HepG2 (cell line): ENCODE measurements around the gene PNKP. TPM values are rescaled to one million over a fixed set of nuclear protein-coding genes. Genes with fewer than 3 reads are reported as not detected.

Source experiments
- ATAC-seq: fragments of 200-7000 bp; cut with Tn5 transposase; 3 replicates; pipeline ENCODE4 v1.9.1; 2020; ENCODE audit warnings: mild to moderate bottlenecking, moderate library complexity
- BruUV-seq: library from RNA; stranded (reverse); fragments of 400-500 nt; replicated peaks from 2 replicates; lab custom pipeline; 2021; lab: Mats Ljungman, UMichigan
- CTCF ChIA-PET: fragments of 300-600 bp; formaldehyde crosslinking; extraction: SDS; loops from one replicate; lab custom pipeline; 2021; ENCODE audit warnings: low total read pairs, inconsistent platforms, low intra/inter-chr PET ratio; lab: Yijun Ruan, JAX
- POLR2A ChIA-PET: fragments of 350-600 bp; sonication (Branson Sonifier 250); formaldehyde crosslinking; loops from one replicate; lab custom pipeline; 2020; ENCODE audit warnings: antibody characterized with exemption, inconsistent platforms; lab: Yijun Ruan, JAX
- DNase-seq: peaks from one replicate; pipeline ENCODE4 v3.0.0-alpha.2; 2015; ENCODE audit warnings: low spot score
- FAIRE-seq: peaks from 3 replicates; lab custom pipeline; 2011; peaks lifted over from hg19 to GRCh38; lab: Jason Lieb, UNC
- H2AFZ ChIP-seq: one replicate; pipeline ENCODE4 v1.6.1; 2011; ENCODE audit warnings: low read length, inconsistent platforms
- H3K27ac ChIP-seq: fragments of 300-600 bp; 3 replicates; pipeline ENCODE4 v1.8.0; 2011; ENCODE audit warnings: mixed run types, mild to moderate bottlenecking, mixed read lengths, low read length, inconsistent platforms; ENCODE audit not compliant: insufficient read depth; ENCODE audit errors: extremely low read length
- H3K27me3 ChIP-seq, 2 experiments: fragments of 200-600 bp in 1 of 2; 2 replicates in 1 of 2; 3 replicates in 1 of 2; pipeline versions ENCODE4 v1.6.0 to v1.8.0; 2011; ENCODE audit warnings: low read length in 2 of 2, mild to moderate bottlenecking in 2 of 2, moderate library complexity in 2 of 2, inconsistent platforms in 1 of 2; ENCODE audit not compliant: insufficient read depth in 2 of 2, control insufficient read depth in 1 of 2
- H3K36me3 ChIP-seq, 2 experiments: fragments of 200-600 bp in 1 of 2; replicated peaks in 1 of 2; 2 replicates in 1 of 2; 3 replicates in 1 of 2; pipeline versions ENCODE4 v1.5.1 to v1.8.0; 2011; ENCODE audit warnings: low read length in 2 of 2, inconsistent platforms in 1 of 2; ENCODE audit not compliant: insufficient read depth in 2 of 2, control insufficient read depth in 1 of 2
- H3K4me1 ChIP-seq: 2 replicates; pipeline ENCODE4 v1.5.1; 2012; ENCODE audit warnings: low read length, inconsistent platforms; ENCODE audit not compliant: insufficient read depth
- H3K4me2 ChIP-seq: 2 replicates; pipeline ENCODE4 v1.6.0; 2011; ENCODE audit warnings: low read depth, low read length, inconsistent platforms
- H3K4me3 ChIP-seq, 3 experiments: fragments of 200-600 bp in 1 of 3; sonication (generic), shearing (Covaris generic) in 1 of 3; replicated peaks in 1 of 3; 2 replicates each; pipeline ENCODE4 v1.5.1; 2011 to 2016; ENCODE audit warnings: low read length in 3 of 3, inconsistent platforms in 2 of 3, low read depth in 2 of 3, mild to moderate bottlenecking in 2 of 3, control low read depth in 1 of 3, mixed read lengths in 1 of 3; ENCODE audit not compliant: insufficient read depth in 1 of 3
- H3K79me2 ChIP-seq: one replicate; pipeline ENCODE4 v1.6.1; 2011; ENCODE audit warnings: low read length, inconsistent platforms; ENCODE audit not compliant: insufficient read depth
- H3K9ac ChIP-seq: 2 replicates; pipeline ENCODE4 v1.6.0; 2011; ENCODE audit warnings: mild to moderate bottlenecking, low read depth, low read length, inconsistent platforms; ENCODE audit not compliant: insufficient read depth
- H3K9me3 ChIP-seq: 2 replicates; pipeline ENCODE4 v1.5.1; 2012; ENCODE audit warnings: mild to moderate bottlenecking, low read length
- H4K20me1 ChIP-seq: 2 replicates; pipeline ENCODE4 v1.6.0; 2011; ENCODE audit warnings: inconsistent platforms, mild to moderate bottlenecking, low read length, moderate library complexity; ENCODE audit not compliant: insufficient read depth
- ATAD3A ChIP-seq: sonication (generic); formaldehyde crosslinking; IDR thresholded peaks from 2 replicates; pipeline ENCODE4 v1.4.0; 2020; ENCODE audit warnings: missing genetic modification reagents
- DMAP1 ChIP-seq: IDR thresholded peaks from 2 replicates; pipeline ENCODE4 v1.6.1; 2016
- HNRNPUL1 ChIP-seq: fragments of 200-400 bp; formaldehyde crosslinking; IDR thresholded peaks from 2 replicates; pipeline ENCODE4 v1.6.1; 2017; ENCODE audit warnings: low read depth, mild to moderate bottlenecking, low read length, moderate library complexity
- MED13 ChIP-seq: sonication (generic); formaldehyde crosslinking; IDR thresholded peaks from 2 replicates; pipeline ENCODE4 v1.5.0; 2020; ENCODE audit warnings: missing genetic modification reagents
- NCOA2 ChIP-seq: sonication (generic); formaldehyde crosslinking; IDR thresholded peaks from 2 replicates; pipeline ENCODE4 v1.8.0; 2022; ENCODE audit warnings: inconsistent platforms
- PHF5A ChIP-seq: IDR thresholded peaks from one replicate; pipeline ENCODE4 v1.6.1; 2018; ENCODE audit warnings: low read depth, missing genetic modification reagents; ENCODE audit not compliant: unreplicated experiment
- SSRP1 ChIP-seq: IDR thresholded peaks from 2 replicates; pipeline ENCODE4 v1.6.1; 2016; ENCODE audit warnings: control low read depth
- ZNF230 ChIP-seq: sonication (generic); formaldehyde crosslinking; IDR thresholded peaks from 2 replicates; pipeline ENCODE4 v1.4.0; 2020; ENCODE audit warnings: mild to moderate bottlenecking, missing genetic modification reagents
- ZNF788 ChIP-seq: sonication (generic); formaldehyde crosslinking; IDR thresholded peaks from 2 replicates; pipeline ENCODE4 v1.5.0; 2020; ENCODE audit warnings: mild to moderate bottlenecking, missing genetic modification reagents, borderline replicate concordance
- ZSCAN20 ChIP-seq: sonication (generic); formaldehyde crosslinking; IDR thresholded peaks from 2 replicates; pipeline ENCODE4 v1.4.0; 2020; ENCODE audit warnings: missing genetic modification reagents, mild to moderate bottlenecking, borderline replicate concordance
- WGBS: methylation state at CpG from one replicate; pipeline ENCODE4 v1.1.6; 2017; ENCODE audit warnings: low lambda C conversion rate; 5-methylcytosine and 5-hydroxymethylcytosine counted together
- in situ Hi-C: cut with HindIII; loops from 2 replicates; pipeline ENCODE4 v1.10.0; 2017; ENCODE audit warnings: low pct_unique_long_range_greater_than_20kb; ENCODE audit not compliant: extremely low pct_ligation_motif_present
- intact Hi-C: fragments of 100-400 bp; cut with micrococcal nuclease; formaldehyde crosslinking; loops from one replicate; pipeline ENCODE4 v1.10.0; 2022; ENCODE audit not compliant: unreplicated experiment
- polyA plus RNA-seq, 8 experiments: library from polyadenylated mRNA; depleted of rRNA in 3 of 8; stranded (reverse) in 7 of 8; unstranded in 1 of 8; fragments of >200 nt; fragmentation: Illumina TruSeq in 4 of 8; extraction: Trizol in 4 of 8; gene quantifications; 2 replicates each; pipeline versions ENCODE4 v1.2.1 to v1.2.3, GENCODE V29; 2011 to 2016; ENCODE audit warnings: low read depth in 4 of 8, missing spikeins in 1 of 8, mixed read lengths in 1 of 8; ENCODE audit not compliant: insufficient read depth in 1 of 8
- total RNA-seq, 5 experiments: library from RNA; depleted of rRNA; stranded (reverse); fragments of >200 nt; fragmentation: Illumina TruSeq; extraction: Trizol; gene quantifications; 2 replicates each; pipeline ENCODE4 v1.2.3, GENCODE V29; 2016; ENCODE audit warnings: low read depth in 1 of 5
- TF ChIP-seq, protein P1 (sequence below): sonication (generic); formaldehyde crosslinking; IDR thresholded peaks from 2 replicates; pipeline ENCODE4 v1.4.0; 2020; ENCODE audit warnings: missing genetic modification reagents
- TF ChIP-seq, protein P2 (sequence below): sonication (generic); formaldehyde crosslinking; IDR thresholded peaks from 2 replicates; pipeline ENCODE4 v1.4.0; 2020; ENCODE audit warnings: missing genetic modification reagents, mild to moderate bottlenecking, borderline replicate concordance
- TF ChIP-seq, protein P3 (sequence below): sonication (generic); formaldehyde crosslinking; IDR thresholded peaks from 2 replicates; pipeline ENCODE4 v1.5.1; 2020; ENCODE audit warnings: missing genetic modification reagents, mild to moderate bottlenecking, borderline replicate concordance

Gene PNKP
- total and polyA plus RNA-seq, 2 of the 13 experiments (the other 11 are each of a cell fraction or from before 2014, with no cell fraction given), result 12.7 to 27.1 TPM

DNA sequence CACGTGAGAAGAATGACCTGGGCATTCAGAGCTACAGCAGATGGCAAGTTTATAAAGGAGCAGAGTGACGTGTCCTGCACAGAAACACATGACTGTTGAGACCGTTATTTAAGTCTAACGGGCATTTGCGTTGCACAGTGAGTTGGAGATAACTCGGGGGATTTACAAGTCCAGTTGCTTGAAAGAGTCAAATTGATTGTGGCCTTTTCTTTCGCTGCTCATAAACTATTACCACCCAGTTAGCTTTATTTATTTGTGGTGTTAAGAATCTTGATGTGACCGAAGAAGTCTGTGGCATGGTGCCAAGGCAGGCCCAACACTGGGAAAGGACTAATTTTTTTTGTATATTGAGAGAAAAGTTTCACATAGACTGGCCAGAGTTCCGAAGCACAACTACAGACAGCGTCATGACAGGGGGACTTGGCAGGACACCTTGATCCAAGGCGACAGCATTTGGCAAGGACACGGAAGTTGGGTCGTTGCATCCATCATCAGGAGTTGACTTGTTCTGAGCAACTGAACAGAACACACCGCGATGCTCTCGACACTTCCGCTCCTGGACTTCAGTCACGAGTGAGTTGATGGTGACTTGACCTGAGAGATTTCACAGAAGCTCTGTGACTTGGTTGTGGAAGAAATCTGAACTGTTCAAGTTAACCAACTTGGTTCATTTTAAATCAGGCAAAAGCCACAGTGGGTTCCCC, 28.3 kb downstream of the PNKP start:
- no peaks in the 10 kb centered on the region for H3K79me2 ChIP-seq
- no peaks in the 10 kb centered on the region for H3K9me3 ChIP-seq
- DNase-seq (no peak), FAIRE-seq (no peak), ATAC-seq (no peak)
- H3K36me3 ChIP-seq, result peaks cover 15 to 43% of the 10 kb centered on the region in 2 experiments; a peak in 4 of 5 replicates
- no peaks in the 10 kb centered on the region for H4K20me1 ChIP-seq
- no peak overlapping the region for H3K9ac ChIP-seq
- ChIA-PET POLR2A (no interaction called here), CTCF (no interaction called here)
- no peaks in the 10 kb centered on the region for H3K27me3 ChIP-seq
- BruUV-seq, result TSS peak; percentile 41
- in situ Hi-C loops (no loop called here), intact Hi-C loops (no loop called here)
- H2AFZ ChIP-seq, result no peak overlapping the region
- no peak overlapping the region for H3K4me2 ChIP-seq
- H3K4me1 ChIP-seq, result peaks cover 4% of the 10 kb centered on the region
- H3K4me3 ChIP-seq, result no peak overlapping the region
- 98% methylated on average over 18 of the region's 18 CpGs for WGBS
- no peak overlapping the region for H3K27ac ChIP-seq
- no peak for TF ChIP-seq MED13 (CRISPR knock-in tag)
- TF ChIP-seq ZSCAN20 (CRISPR knock-in tag), result no peak
- TF ChIP-seq NCOA2 (CRISPR knock-in tag), result no peak
- no peak for TF ChIP-seq ZNF788
- TF ChIP-seq, protein P1, sequence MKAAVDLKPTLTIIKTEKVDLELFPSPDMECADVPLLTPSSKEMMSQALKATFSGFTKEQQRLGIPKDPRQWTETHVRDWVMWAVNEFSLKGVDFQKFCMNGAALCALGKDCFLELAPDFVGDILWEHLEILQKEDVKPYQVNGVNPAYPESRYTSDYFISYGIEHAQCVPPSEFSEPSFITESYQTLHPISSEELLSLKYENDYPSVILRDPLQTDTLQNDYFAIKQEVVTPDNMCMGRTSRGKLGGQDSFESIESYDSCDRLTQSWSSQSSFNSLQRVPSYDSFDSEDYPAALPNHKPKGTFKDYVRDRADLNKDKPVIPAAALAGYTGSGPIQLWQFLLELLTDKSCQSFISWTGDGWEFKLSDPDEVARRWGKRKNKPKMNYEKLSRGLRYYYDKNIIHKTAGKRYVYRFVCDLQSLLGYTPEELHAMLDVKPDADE (CRISPR knock-in tag), result no peak

DNA sequence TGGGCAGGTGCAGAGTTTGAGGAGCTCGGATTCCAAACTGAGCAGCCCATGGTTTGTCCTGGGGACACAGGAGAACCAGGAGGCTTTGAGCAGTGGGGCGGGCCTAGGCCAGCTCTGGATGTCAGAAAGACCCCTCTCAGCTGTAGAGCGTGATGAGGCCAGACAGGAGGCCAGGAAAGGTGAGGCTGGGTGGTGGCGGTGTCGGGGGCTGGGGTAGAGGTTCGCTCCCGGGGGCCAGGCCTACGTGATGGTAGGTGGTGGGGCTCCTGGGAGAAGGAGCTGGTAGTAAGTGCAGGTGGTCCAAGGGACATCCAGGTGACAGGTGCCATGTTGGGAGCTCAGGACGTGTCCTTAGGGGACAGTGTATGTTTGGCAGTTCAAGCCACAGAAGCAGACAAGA, 30.0 kb downstream of the PNKP start:
- FAIRE-seq (no peak), DNase-seq (no peak), ATAC-seq (no peak)
- Histone ChIP-seq H3K27ac (no peak overlapping the region), H3K4me1 (no peaks in the 10 kb centered on the region), H3K9me3 (no peaks in the 10 kb centered on the region), H4K20me1 (no peaks in the 10 kb centered on the region), H3K9ac (no peak overlapping the region), H3K36me3 (peaks cover 17 to 56% of the 10 kb centered on the region in 2 experiments), H3K4me3 (no peak overlapping the region), H2AFZ (no peak overlapping the region), H3K4me2 (no peak overlapping the region), H3K79me2 (no peaks in the 10 kb centered on the region), H3K27me3 (no peaks in the 10 kb centered on the region)
- intact Hi-C loops, result no loop called here
- POLR2A ChIA-PET, result no interaction called here
- TF ChIP-seq ATAD3A (CRISPR knock-in tag), result no peak
- TF ChIP-seq SSRP1 (CRISPR knock-in tag), result no peak
- TF ChIP-seq HNRNPUL1, result no peak
- no peak for TF ChIP-seq ZSCAN20 (CRISPR knock-in tag)
- TF ChIP-seq, protein P2, sequence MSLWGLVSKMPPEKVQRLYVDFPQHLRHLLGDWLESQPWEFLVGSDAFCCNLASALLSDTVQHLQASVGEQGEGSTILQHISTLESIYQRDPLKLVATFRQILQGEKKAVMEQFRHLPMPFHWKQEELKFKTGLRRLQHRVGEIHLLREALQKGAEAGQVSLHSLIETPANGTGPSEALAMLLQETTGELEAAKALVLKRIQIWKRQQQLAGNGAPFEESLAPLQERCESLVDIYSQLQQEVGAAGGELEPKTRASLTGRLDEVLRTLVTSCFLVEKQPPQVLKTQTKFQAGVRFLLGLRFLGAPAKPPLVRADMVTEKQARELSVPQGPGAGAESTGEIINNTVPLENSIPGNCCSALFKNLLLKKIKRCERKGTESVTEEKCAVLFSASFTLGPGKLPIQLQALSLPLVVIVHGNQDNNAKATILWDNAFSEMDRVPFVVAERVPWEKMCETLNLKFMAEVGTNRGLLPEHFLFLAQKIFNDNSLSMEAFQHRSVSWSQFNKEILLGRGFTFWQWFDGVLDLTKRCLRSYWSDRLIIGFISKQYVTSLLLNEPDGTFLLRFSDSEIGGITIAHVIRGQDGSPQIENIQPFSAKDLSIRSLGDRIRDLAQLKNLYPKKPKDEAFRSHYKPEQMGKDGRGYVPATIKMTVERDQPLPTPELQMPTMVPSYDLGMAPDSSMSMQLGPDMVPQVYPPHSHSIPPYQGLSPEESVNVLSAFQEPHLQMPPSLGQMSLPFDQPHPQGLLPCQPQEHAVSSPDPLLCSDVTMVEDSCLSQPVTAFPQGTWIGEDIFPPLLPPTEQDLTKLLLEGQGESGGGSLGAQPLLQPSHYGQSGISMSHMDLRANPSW (CRISPR knock-in tag), result no peak
- no peak for TF ChIP-seq DMAP1 (CRISPR knock-in tag)
- TF ChIP-seq, protein P3, sequence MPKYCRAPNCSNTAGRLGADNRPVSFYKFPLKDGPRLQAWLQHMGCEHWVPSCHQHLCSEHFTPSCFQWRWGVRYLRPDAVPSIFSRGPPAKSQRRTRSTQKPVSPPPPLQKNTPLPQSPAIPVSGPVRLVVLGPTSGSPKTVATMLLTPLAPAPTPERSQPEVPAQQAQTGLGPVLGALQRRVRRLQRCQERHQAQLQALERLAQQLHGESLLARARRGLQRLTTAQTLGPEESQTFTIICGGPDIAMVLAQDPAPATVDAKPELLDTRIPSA (CRISPR knock-in tag), result no peak
- TF ChIP-seq ZNF230 (CRISPR knock-in tag), result no peak
- TF ChIP-seq PHF5A (CRISPR knock-in tag), result no peak
- BruUV-seq, result no TSS peak
- in situ Hi-C loops, result no loop called here
- CTCF ChIA-PET, result no interaction called here
- WGBS, result 94% methylated on average over 9 of the region's 9 CpGs
